HEK293 (cell line): ENCODE data around the gene SMARCD3.
A peak's percentile ranks its signal among the peaks of the same experiment; 100 is the strongest.

ENCODE experiments used
- CTCF ChIA-PET: fragments of 350-600 bp; formaldehyde crosslinking; extraction: SDS; loops from one replicate; lab custom pipeline; 2021; ENCODE audit warnings: antibody characterized with exemption; lab: Yijun Ruan, JAX
- POLR2A ChIA-PET: fragments of 300-600 bp; formaldehyde crosslinking; extraction: SDS; loops from one replicate; lab custom pipeline; 2020; ENCODE audit warnings: antibody characterized with exemption, inconsistent platforms; lab: Yijun Ruan, JAX
- H3K27ac ChIP-seq: fragments of 200-500 bp; sonication (Bioruptor generic); 2 replicates; pipeline ENCODE4 v1.5.1; 2014; ENCODE audit warnings: low read depth, low read length, control low read depth, inconsistent platforms; ENCODE audit errors: extremely low read depth
- H3K36me3 ChIP-seq, 2 experiments: fragments of 200-500 bp in 1 of 2; sonication (Bioruptor generic) in 1 of 2; 1 replicate in 1 of 2; 2 replicates in 1 of 2; pipeline ENCODE4 v1.5.1; 2014 to 2017; ENCODE audit warnings: inconsistent platforms in 2 of 2, low read length in 2 of 2; ENCODE audit not compliant: control insufficient read depth in 2 of 2, insufficient read depth in 1 of 2
- H3K4me1 ChIP-seq: fragments of 200-500 bp; sonication (Bioruptor generic); 2 replicates; pipeline ENCODE4 v1.5.1; 2014; ENCODE audit warnings: mild to moderate bottlenecking, low read length, inconsistent platforms; ENCODE audit not compliant: control insufficient read depth, insufficient read depth
- H3K4me3 ChIP-seq: 2 replicates; pipeline ENCODE4 v1.5.1; 2011; ENCODE audit warnings: low read depth, mild to moderate bottlenecking, control low read depth, low read length, moderate library complexity
- H3K9me3 ChIP-seq: fragments of 200-500 bp; sonication (Bioruptor generic); 2 replicates; pipeline ENCODE4 v1.5.1; 2014; ENCODE audit warnings: low read depth, low read length, inconsistent platforms; ENCODE audit not compliant: control insufficient read depth, insufficient read depth
- EGR2 ChIP-seq: fragments of 450-650 bp; formaldehyde crosslinking; IDR thresholded peaks from 2 replicates; pipeline ENCODE4 v1.5.1; 2016; ENCODE audit warnings: low read depth, missing biosample characterization, missing genetic modification characterization
- GLIS1 ChIP-seq: fragments of 450-650 bp; formaldehyde crosslinking; IDR thresholded peaks from 2 replicates; pipeline ENCODE4 v1.5.1; 2016; ENCODE audit warnings: missing biosample characterization, missing genetic modification characterization
- KLF9 ChIP-seq: fragments of 450-650 bp; formaldehyde crosslinking; IDR thresholded peaks from 2 replicates; pipeline ENCODE4 v1.5.1; 2016; ENCODE audit warnings: missing biosample characterization, missing genetic modification characterization, low read depth
- PATZ1 ChIP-seq: fragments of 450-650 bp; formaldehyde crosslinking; IDR thresholded peaks from 2 replicates; pipeline ENCODE4 v1.5.1; 2016; ENCODE audit warnings: missing biosample characterization, missing genetic modification characterization
- SP2 ChIP-seq: fragments of 450-650 bp; formaldehyde crosslinking; IDR thresholded peaks from 2 replicates; pipeline ENCODE4 v1.5.1; 2016; ENCODE audit warnings: missing biosample characterization, missing genetic modification characterization
- SP3 ChIP-seq: fragments of 450-650 bp; formaldehyde crosslinking; IDR thresholded peaks from 2 replicates; pipeline ENCODE4 v1.5.1; 2016; ENCODE audit warnings: missing biosample characterization, missing genetic modification characterization
- ZBTB48 ChIP-seq: fragments of 450-650 bp; formaldehyde crosslinking; IDR thresholded peaks from 2 replicates; pipeline ENCODE4 v1.5.1; 2016; ENCODE audit warnings: missing biosample characterization, missing genetic modification characterization
- ZFHX2 ChIP-seq: fragments of 450-650 bp; formaldehyde crosslinking; conservative IDR thresholded peaks from 2 replicates; pipeline ENCODE4 v1.5.1; 2016; ENCODE audit warnings: missing biosample characterization, missing genetic modification characterization
- ZNF121 ChIP-seq: fragments of 450-650 bp; formaldehyde crosslinking; IDR thresholded peaks from 2 replicates; pipeline ENCODE4 v1.5.1; 2016; ENCODE audit warnings: missing biosample characterization, missing genetic modification characterization
- ZNF2 ChIP-seq: fragments of 450-650 bp; formaldehyde crosslinking; IDR thresholded peaks from 2 replicates; pipeline ENCODE4 v1.5.1; 2016; ENCODE audit warnings: missing biosample characterization, missing genetic modification characterization
- ZNF248 ChIP-seq: fragments of 450-650 bp; formaldehyde crosslinking; IDR thresholded peaks from 2 replicates; pipeline ENCODE4 v1.5.1; 2017; ENCODE audit warnings: missing biosample characterization, missing genetic modification characterization
- ZNF449 ChIP-seq: fragments of 450-650 bp; formaldehyde crosslinking; IDR thresholded peaks from 2 replicates; pipeline ENCODE4 v1.5.1; 2017; ENCODE audit warnings: missing biosample characterization, mild to moderate bottlenecking, missing genetic modification characterization, moderate library complexity
- ZNF621 ChIP-seq: fragments of 450-650 bp; formaldehyde crosslinking; IDR thresholded peaks from 2 replicates; pipeline ENCODE4 v1.5.1; 2017; ENCODE audit warnings: missing biosample characterization, missing genetic modification characterization
- ZNF76 ChIP-seq: fragments of 450-650 bp; formaldehyde crosslinking; IDR thresholded peaks from 2 replicates; pipeline ENCODE4; 2016; ENCODE audit warnings: low read depth, missing biosample characterization, missing genetic modification characterization, borderline replicate concordance
- ZSCAN5A ChIP-seq: fragments of 450-650 bp; formaldehyde crosslinking; IDR thresholded peaks from 2 replicates; pipeline ENCODE4 v1.5.1; 2016; ENCODE audit warnings: missing biosample characterization, missing genetic modification characterization

Gene SMARCD3

GRCh38 chr7:151250181-151251132, 2.0 kb upstream of the SMARCD3 start:
- ChIA-PET POLR2A (interaction anchor here (0.6 to 1.4 kb wide), 5 partner anchors 9 to 1367 kb away, joined by 3 to 4 read pairs (median 4); partner anchors contain the start of gene ABCF2), CTCF (interaction anchor here (0.7 to 0.8 kb wide), 2 partner anchors 14 to 232 kb away, joined by 3 read pairs; no protein-coding TSS in a partner anchor)
- peaks cover 3% of the 10 kb centered on the region; the same call in 1 of the 2 replicates for H3K4me1 ChIP-seq
- TF ChIP-seq ZNF248 (tag by site-specific recombination) (no peak), ZSCAN5A (tag by site-specific recombination) (no peak), ZFHX2 (peak; percentile 39), GLIS1 (tag by site-specific recombination) (peak; percentile 88), EGR2 (peak; percentile 53)
- H3K27ac ChIP-seq, result no peak overlapping the region
- H3K4me3 ChIP-seq, result no peak overlapping the region
- no peaks in the 10 kb centered on the region for H3K36me3 ChIP-seq
- no peaks in the 10 kb centered on the region for H3K9me3 ChIP-seq

GRCh38 chr7:151249732-151250072, 1.2 kb upstream of the SMARCD3 start:
- H3K27ac ChIP-seq, result no peak overlapping the region
- no peaks in the 10 kb centered on the region for H3K9me3 ChIP-seq
- TF ChIP-seq SP3 (peak; percentile 43; the same call in 1 of the 2 replicates), ZNF449 (tag by site-specific recombination) (no peak), ZNF76 (peak; percentile 16; the same call in 1 of the 2 replicates), ZNF121 (no peak), KLF9 (tag by site-specific recombination) (peak; percentile 79), ZBTB48 (tag by site-specific recombination) (peak; percentile 55; the same call in 1 of the 2 replicates), PATZ1 (tag by site-specific recombination) (0 out of 2 replicates have a peak, but pooled peaks have one; percentile 1), ZNF2 (tag by site-specific recombination) (no peak), SP2 (peak; percentile 54), ZNF621 (no peak)
- CTCF ChIA-PET, result no interaction called here
- POLR2A ChIA-PET, result interaction anchor here (0.6 to 0.7 kb wide), 2 partner anchors 56 to 1366 kb away, joined by 3 to 4 read pairs; no protein-coding TSS in a partner anchor
- peaks cover 3% of the 10 kb centered on the region; the same call in 1 of the 2 replicates for H3K4me1 ChIP-seq
- no peaks in the 10 kb centered on the region for H3K36me3 ChIP-seq
- no peak overlapping the region for H3K4me3 ChIP-seq
